Loucy (cell line): ENCODE measurements around the gene LAMC1.

ENCODE experiments used
- H2AFZ ChIP-seq: fragments of 200-600 bp; sonication (generic); 2 replicates; pipeline ENCODE4 v1.6.0; 2016; ENCODE audit warnings: antibody characterized with exemption, mild to moderate bottlenecking, low read length, moderate library complexity
- H3F3A ChIP-seq: fragments of 200-600 bp; 2 replicates; pipeline ENCODE4 v1.6.0; 2016; ENCODE audit warnings: antibody characterized with exemption, low read depth, mild to moderate bottlenecking
- H3K27me3 ChIP-seq: fragments of 200-600 bp; sonication (generic); 2 replicates; pipeline ENCODE4 v1.6.1; 2014; ENCODE audit warnings: low read length, mild to moderate bottlenecking; ENCODE audit not compliant: insufficient read depth, poor library complexity, severe bottlenecking
- H3K36me3 ChIP-seq: fragments of 200-600 bp; sonication (generic); 2 replicates; pipeline ENCODE4 v1.6.1; 2016; ENCODE audit warnings: low read length; ENCODE audit not compliant: insufficient read depth
- H3K4me1 ChIP-seq: fragments of 200-600 bp; sonication (generic); 2 replicates; pipeline ENCODE4 v1.5.1; 2014; ENCODE audit warnings: low read length, mild to moderate bottlenecking; ENCODE audit not compliant: insufficient read depth, poor library complexity, severe bottlenecking
- H3K4me2 ChIP-seq: fragments of 200-600 bp; sonication (generic); 2 replicates; pipeline ENCODE4 v1.6.0; 2014; ENCODE audit warnings: antibody characterized with exemption, low read length, low read depth, mild to moderate bottlenecking; ENCODE audit not compliant: poor library complexity, severe bottlenecking
- H3K4me3 ChIP-seq: fragments of 200-600 bp; sonication (generic); 2 replicates; pipeline ENCODE4 v1.5.1; 2014; ENCODE audit warnings: low read length, mild to moderate bottlenecking, mixed read lengths; ENCODE audit not compliant: poor library complexity, severe bottlenecking
- H3K79me2 ChIP-seq: fragments of 200-600 bp; sonication (generic); 2 replicates; pipeline ENCODE4 v1.6.1; 2014; ENCODE audit warnings: low read length; ENCODE audit not compliant: insufficient read depth
- H3K9ac ChIP-seq: fragments of 200-600 bp; sonication (generic); 2 replicates; pipeline ENCODE4 v1.6.0; 2014; ENCODE audit warnings: mild to moderate bottlenecking, low read depth, low read length, moderate library complexity; ENCODE audit not compliant: poor library complexity, severe bottlenecking
- H3K9me2 ChIP-seq: fragments of 200-600 bp; sonication (generic); replicated peaks from 2 replicates; pipeline ENCODE4 v1.6.1; 2016; ENCODE audit warnings: low read depth, low read length, mixed read lengths
- H3K9me3 ChIP-seq: fragments of 200-600 bp; sonication (generic); 2 replicates; pipeline ENCODE4 v1.6.1; 2014; ENCODE audit warnings: mild to moderate bottlenecking, antibody characterized with exemption, low read length, low read depth; ENCODE audit not compliant: insufficient read depth
- H4K20me1 ChIP-seq: fragments of 200-600 bp; sonication (generic); 2 replicates; pipeline ENCODE4 v1.6.0; 2014; ENCODE audit warnings: antibody characterized with exemption, low read length, mild to moderate bottlenecking; ENCODE audit not compliant: insufficient read depth, poor library complexity, severe bottlenecking
- EZH2phosphoT487 ChIP-seq: fragments of 200-600 bp; IDR thresholded peaks from 2 replicates; pipeline ENCODE4 v1.6.1; 2018; ENCODE audit warnings: antibody characterized with exemption, mild to moderate bottlenecking, moderate library complexity, borderline replicate concordance
- TF ChIP-seq, protein P1 (sequence below): fragments of 200-600 bp; sonication (generic); conservative IDR thresholded peaks from 2 replicates; pipeline ENCODE4 v1.5.1; 2014; ENCODE audit warnings: mild to moderate bottlenecking, antibody characterized with exemption, low read length

The LAMC1 gene

DNA sequence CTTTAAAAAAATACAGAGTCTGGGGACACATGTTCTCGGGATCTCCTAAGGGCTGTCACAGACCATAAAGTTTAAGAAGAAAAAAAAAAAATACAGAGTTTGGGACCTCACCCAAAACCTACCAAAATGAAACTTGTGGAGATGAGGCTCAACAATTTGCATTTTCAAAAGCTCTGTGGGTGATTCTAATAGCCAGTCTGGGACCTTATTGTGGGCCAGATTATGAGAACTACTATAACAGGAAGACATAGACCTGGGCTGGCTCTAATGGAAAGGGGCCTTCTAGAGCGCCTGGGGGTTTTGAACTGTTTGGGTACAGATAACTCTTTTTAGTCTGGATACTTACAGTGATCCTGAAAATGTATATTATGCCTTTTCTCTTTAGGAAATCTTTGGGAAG lies 69.1 kb downstream of the LAMC1 start:
- Histone ChIP-seq H3K27me3 (no peaks in the 10 kb centered on the region), H3K4me2 (no peak overlapping the region), H3K9me2 (no peaks in the 10 kb centered on the region), H3K4me1 (peaks cover 4% of the 10 kb centered on the region), H3F3A (no peaks in the 10 kb centered on the region), H2AFZ (0 out of 2 replicates have a peak overlapping the region, but pooled peaks have one; percentile 13), H3K9ac (no peak overlapping the region), H4K20me1 (no peaks in the 10 kb centered on the region), H3K36me3 (no peaks in the 10 kb centered on the region), H3K9me3 (no peaks in the 10 kb centered on the region), H3K79me2 (no peaks in the 10 kb centered on the region), H3K4me3 (no peak overlapping the region)
- TF ChIP-seq, protein P1, sequence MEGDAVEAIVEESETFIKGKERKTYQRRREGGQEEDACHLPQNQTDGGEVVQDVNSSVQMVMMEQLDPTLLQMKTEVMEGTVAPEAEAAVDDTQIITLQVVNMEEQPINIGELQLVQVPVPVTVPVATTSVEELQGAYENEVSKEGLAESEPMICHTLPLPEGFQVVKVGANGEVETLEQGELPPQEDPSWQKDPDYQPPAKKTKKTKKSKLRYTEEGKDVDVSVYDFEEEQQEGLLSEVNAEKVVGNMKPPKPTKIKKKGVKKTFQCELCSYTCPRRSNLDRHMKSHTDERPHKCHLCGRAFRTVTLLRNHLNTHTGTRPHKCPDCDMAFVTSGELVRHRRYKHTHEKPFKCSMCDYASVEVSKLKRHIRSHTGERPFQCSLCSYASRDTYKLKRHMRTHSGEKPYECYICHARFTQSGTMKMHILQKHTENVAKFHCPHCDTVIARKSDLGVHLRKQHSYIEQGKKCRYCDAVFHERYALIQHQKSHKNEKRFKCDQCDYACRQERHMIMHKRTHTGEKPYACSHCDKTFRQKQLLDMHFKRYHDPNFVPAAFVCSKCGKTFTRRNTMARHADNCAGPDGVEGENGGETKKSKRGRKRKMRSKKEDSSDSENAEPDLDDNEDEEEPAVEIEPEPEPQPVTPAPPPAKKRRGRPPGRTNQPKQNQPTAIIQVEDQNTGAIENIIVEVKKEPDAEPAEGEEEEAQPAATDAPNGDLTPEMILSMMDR, result no peak
- no peak for TF ChIP-seq EZH2phosphoT487

DNA sequence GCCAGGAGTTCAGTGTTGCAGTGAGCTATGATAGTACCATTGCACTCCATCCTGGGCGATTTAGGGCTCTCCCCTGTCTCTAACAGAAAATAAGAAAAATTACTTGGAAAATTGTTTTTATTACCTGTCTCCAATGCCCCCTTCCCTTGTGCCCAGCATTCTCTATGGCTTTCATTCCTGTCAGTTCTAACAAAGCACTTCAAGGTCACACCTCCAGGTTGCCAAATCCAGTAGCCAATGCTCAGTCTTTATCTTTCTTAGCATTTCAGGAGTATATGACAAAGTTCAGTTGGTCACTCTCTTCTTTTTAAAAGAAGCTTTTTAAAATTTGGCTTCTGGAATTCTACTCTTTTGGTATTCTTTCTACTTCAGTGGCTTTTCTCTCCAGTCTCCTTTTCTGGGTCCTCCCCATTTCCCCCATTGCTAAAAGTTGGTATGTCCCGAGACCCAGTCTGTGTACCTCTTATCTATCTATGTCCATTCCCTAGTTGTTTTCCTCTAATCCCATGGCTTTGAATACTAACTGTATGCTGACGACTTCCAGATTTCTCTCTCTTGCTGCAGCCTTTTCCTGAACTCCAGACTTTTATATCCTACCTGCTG lies 69.9 kb downstream of the LAMC1 start:
- Histone ChIP-seq H3K36me3 (no peaks in the 10 kb centered on the region), H3K9ac (no peak overlapping the region)

DNA sequence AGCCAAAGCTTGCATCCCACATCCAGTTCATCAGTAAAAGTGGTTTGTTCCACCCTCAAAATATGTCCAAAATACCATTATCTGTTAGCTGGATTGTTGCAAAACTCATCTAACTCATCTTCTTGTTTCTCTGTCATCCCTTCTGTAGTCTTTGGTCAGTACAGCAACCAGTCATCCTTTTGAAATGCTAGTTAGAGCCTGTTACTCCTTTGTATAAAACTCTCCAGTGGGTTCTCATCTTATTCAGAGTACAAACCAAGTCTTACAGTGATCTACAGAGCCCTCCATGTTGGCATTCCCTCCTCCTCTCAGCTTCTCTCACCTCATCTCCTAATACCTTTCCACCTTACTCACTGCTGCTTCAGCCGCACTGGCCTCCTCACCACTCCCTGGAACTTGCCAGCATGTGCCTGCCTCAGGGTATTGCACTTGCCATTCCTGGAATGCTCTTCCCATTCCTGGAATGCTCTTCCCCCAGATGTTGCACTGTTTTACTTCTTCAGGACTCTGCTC lies 70.6 kb downstream of the LAMC1 start:
- Histone ChIP-seq H3F3A (no peaks in the 10 kb centered on the region), H3K79me2 (no peaks in the 10 kb centered on the region), H3K9me2 (no peaks in the 10 kb centered on the region), H3K4me2 (no peak overlapping the region), H4K20me1 (no peaks in the 10 kb centered on the region), H3K4me3 (no peak overlapping the region), H3K9me3 (no peaks in the 10 kb centered on the region), H3K9ac (no peak overlapping the region), H3K36me3 (no peaks in the 10 kb centered on the region), H2AFZ (no peak overlapping the region), H3K4me1 (peaks cover 4% of the 10 kb centered on the region), H3K27me3 (no peaks in the 10 kb centered on the region)
- TF ChIP-seq, protein P1, result no peak
- no peak for TF ChIP-seq EZH2phosphoT487

More for the DNA sequence above, 69.9 kb downstream of the LAMC1 start:
- Histone ChIP-seq H3K27me3 (no peaks in the 10 kb centered on the region), H3K4me2 (no peak overlapping the region), H3K9me3 (no peaks in the 10 kb centered on the region), H2AFZ (no peak overlapping the region), H3K79me2 (no peaks in the 10 kb centered on the region), H3K4me1 (peaks cover 4% of the 10 kb centered on the region), H3K9me2 (no peaks in the 10 kb centered on the region), H3K4me3 (no peak overlapping the region), H4K20me1 (no peaks in the 10 kb centered on the region), H3F3A (no peaks in the 10 kb centered on the region)
- TF ChIP-seq EZH2phosphoT487, result no peak
- TF ChIP-seq, protein P1, result no peak
